Heart right ventricle (tissue), 16 donors: ENCODE data around the gene TAF1A. TPM values are rescaled to one million over a fixed set of nuclear protein-coding genes. Genes with fewer than 3 reads are reported as not detected.

ENCODE experiments used
- ATAC-seq, 8 donors: fragments of 200-7000 bp; cut with Tn5 transposase; one replicate each; pipeline ENCODE4 v1.9.1; 2020; ENCODE audit warnings: mild to moderate bottlenecking in 8 of 8, moderate library complexity in 8 of 8, moderate number of reproducible peaks in 1 of 8
- DNase-seq, 2 donors: peaks; one replicate each; pipeline ENCODE4 v3.0.0-alpha.2; 2020
- H3K27ac ChIP-seq, 10 donors: fragments of 200-600 bp; sonication (generic) in 2 of 10; one replicate each; pipeline versions ENCODE4 v1.5.0 to v1.8.0; 2020 to 2022; ENCODE audit warnings: mild to moderate bottlenecking in 3 of 10
- H3K27me3 ChIP-seq, 7 donors: fragments of 200-600 bp; one replicate each; pipeline ENCODE4 v1.8.0; 2021 to 2022; ENCODE audit warnings: mild to moderate bottlenecking in 2 of 7
- H3K36me3 ChIP-seq, 9 donors: fragments of 200-600 bp; sonication (generic) in 1 of 9; one replicate each; pipeline versions ENCODE4 v1.5.0 to v1.8.0; 2020 to 2022; ENCODE audit warnings: mild to moderate bottlenecking in 2 of 9
- H3K4me1 ChIP-seq, 9 donors: fragments of 200-600 bp; sonication (generic) in 1 of 9; one replicate each; pipeline versions ENCODE4 v1.5.0 to v1.8.0; 2020 to 2022; ENCODE audit warnings: mild to moderate bottlenecking in 4 of 9
- H3K4me3 ChIP-seq, 10 donors: fragments of 200-600 bp; sonication (generic) in 2 of 10; one replicate each; pipeline versions ENCODE4 v1.5.0 to v1.8.0; 2020 to 2022; ENCODE audit warnings: mild to moderate bottlenecking in 7 of 10, moderate library complexity in 2 of 10
- H3K9me3 ChIP-seq, 11 donors: fragments of 200-600 bp in 10 of 11; sonication (generic) in 2 of 11; one replicate each; pipeline versions ENCODE4 v1.5.0 to v1.8.0; 2013 to 2022; ENCODE audit warnings: mild to moderate bottlenecking in 2 of 11, control low read depth in 1 of 11, moderate library complexity in 1 of 11
- WGBS, 2 donors: extraction: QIAGEN DNeasy Blood & Tissue Kit; methylation state at CpG; one replicate each; pipeline ENCODE4 v1.1.7; 2013; ENCODE audit warnings: inconsistent platforms in 1 of 2; 5-methylcytosine and 5-hydroxymethylcytosine counted together
- intact Hi-C, 10 donors: fragments of 100-400 bp; cut with DNase I; formaldehyde crosslinking; loops; one replicate each; pipeline versions ENCODE4 v1.11.1 to v1.14.2; 2022
- polyA plus RNA-seq, 2 donors: library from polyadenylated mRNA; stranded (reverse); fragments of 200-250 nt; gene quantifications; one replicate each; pipeline ENCODE4 v1.2.3, GENCODE V29; 2013
- total RNA-seq, 10 donors: library from RNA; stranded (reverse); fragmentation: NEBNext Ultra II Directional in 3 of 10; extraction: Animal tissue kit (Norgen Biotek cat#: 25700) in 3 of 10; gene quantifications; one replicate each; pipeline versions ENCODE4 v1.2.1 to v1.2.4, GENCODE V29; 2021 to 2023
- TF ChIP-seq, protein P1 (sequence below), 9 donors: fragments of 200-600 bp; sonication (generic) in 2 of 9; IDR thresholded peaks; one replicate each; pipeline versions ENCODE4 v1.5.0 to v1.8.0; 2021 to 2022; ENCODE audit warnings: antibody characterized with exemption in 9 of 9, mild to moderate bottlenecking in 5 of 9, moderate library complexity in 1 of 9
- donor health status: Arrhythmogenic right ventricular cardiomyopathy.
- donor health status: ischemic (EF 13 %, LVEDD 7.1; RV severe dilation, severe dysfunction).
- donor health status: healthy with polysubstance abuse.
- donor health status: DM: no; HTN: yes; CAD: no.
- donor health status: DM: no; HTN: no; CAD: no.
- donor health status: ischemic (EF 25% LVEDD 6.9; RV normal size, moderate dysfunction).
- donor health status: ischemic (EF 25% LVEDD 5.7; RV mildly dilated, moderate dysfunction).
- donor health status: healthy.
- donor health status: DM: yes; HTN: yes; CAD: no.
- donor health status: Ischemic cardiomyopathy.
- donor health status: ischemic (EF 35%, LVEDD 5.7; RV mildly dilated, moderate dysfunction).
- donor health status: nonischemic (EF 11% LVEDD 7.7; RV severe dilation, severe dysfunction).
- donor health status: DM: yes; HTN: yes; CAD: no.
- donor health status: PGD.
- donor health status: ischemic (EF 29% LVEDD 5.4; RV normal size, mild dysfunction).
- donor health status: nonischemic (EF 23%, LVEDD 6.1; RV moderate dilation, normal function).

TAF1A gene
- total and polyA plus RNA-seq, 12 donors, result 1.1 to 3.3 (median 1.7) TPM

DNA sequence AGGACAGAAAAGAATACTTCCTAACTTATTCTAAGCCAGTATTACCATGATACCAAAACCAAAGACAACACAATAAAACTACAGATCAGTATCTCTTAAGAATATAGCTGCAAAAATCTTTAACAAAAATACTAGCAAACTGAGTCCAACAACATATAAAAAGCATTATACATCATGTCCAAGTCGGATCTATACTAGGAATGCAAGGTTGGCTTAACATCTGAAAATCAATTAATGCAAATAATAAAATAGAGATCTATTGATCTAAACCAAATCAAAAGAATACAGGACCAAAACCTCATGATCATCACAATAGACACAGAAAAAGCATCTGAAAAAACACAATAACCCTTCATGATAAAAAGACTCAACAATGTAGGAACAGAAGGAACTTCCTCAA lies 18.9 kb downstream of the TAF1A start:
- TF ChIP-seq, protein P1, sequence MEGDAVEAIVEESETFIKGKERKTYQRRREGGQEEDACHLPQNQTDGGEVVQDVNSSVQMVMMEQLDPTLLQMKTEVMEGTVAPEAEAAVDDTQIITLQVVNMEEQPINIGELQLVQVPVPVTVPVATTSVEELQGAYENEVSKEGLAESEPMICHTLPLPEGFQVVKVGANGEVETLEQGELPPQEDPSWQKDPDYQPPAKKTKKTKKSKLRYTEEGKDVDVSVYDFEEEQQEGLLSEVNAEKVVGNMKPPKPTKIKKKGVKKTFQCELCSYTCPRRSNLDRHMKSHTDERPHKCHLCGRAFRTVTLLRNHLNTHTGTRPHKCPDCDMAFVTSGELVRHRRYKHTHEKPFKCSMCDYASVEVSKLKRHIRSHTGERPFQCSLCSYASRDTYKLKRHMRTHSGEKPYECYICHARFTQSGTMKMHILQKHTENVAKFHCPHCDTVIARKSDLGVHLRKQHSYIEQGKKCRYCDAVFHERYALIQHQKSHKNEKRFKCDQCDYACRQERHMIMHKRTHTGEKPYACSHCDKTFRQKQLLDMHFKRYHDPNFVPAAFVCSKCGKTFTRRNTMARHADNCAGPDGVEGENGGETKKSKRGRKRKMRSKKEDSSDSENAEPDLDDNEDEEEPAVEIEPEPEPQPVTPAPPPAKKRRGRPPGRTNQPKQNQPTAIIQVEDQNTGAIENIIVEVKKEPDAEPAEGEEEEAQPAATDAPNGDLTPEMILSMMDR (IDR thresholded peaks at IDR 0.05), result no peak
- no peak overlapping the region for H3K4me3 ChIP-seq
- H3K4me1 ChIP-seq, result no peaks in the 10 kb centered on the region
- intact Hi-C loops, result no loop called here
- 95 to 98% methylated on average over 1 of the region's 1 CpG for WGBS, 2 donors
- H3K9me3 ChIP-seq, result peaks cover 0 to 8% (median 0%) of the 10 kb centered on the region in 11 donors
- no peak for DNase-seq
- H3K27ac ChIP-seq, result no peak overlapping the region
- H3K36me3 ChIP-seq, result peaks cover 0 to 94% (median 12%) of the 10 kb centered on the region in 9 donors
- no peak for ATAC-seq
- H3K27me3 ChIP-seq, result no peaks in the 10 kb centered on the region

DNA sequence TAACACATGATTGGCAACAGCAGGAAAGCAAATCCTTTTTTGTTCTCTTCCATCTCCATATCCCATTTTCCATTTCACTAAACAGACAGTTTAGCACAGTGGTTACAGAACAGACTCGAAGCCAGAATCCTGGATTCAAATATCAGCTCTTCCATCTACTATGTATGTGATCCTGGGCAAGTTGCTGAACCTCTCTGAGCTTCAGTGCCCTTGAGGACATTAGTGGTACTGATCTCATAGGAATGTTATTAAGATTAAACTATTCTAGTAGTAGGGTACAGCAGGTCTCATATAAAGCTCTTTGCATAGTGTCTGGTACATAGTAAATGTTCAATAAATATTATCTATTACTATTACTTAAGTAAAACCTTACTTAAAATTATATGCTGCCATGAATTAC lies 28.1 kb downstream of the TAF1A start:
- Histone ChIP-seq H3K4me1 (no peaks in the 10 kb centered on the region), H3K9me3 (no peaks in the 10 kb centered on the region), H3K36me3 (peaks cover 0 to 87% (median 23%) of the 10 kb centered on the region in 9 donors), H3K4me3 (no peak overlapping the region), H3K27me3 (no peaks in the 10 kb centered on the region), H3K27ac (no peak overlapping the region)
- ATAC-seq (no peak), DNase-seq (no peak)
- intact Hi-C loops, result no loop called here
- WGBS, 2 donors, result 96 to 97% methylated on average over 1 of the region's 1 CpG
- TF ChIP-seq, protein P1 (IDR thresholded peaks at IDR 0.05), result no peak

DNA sequence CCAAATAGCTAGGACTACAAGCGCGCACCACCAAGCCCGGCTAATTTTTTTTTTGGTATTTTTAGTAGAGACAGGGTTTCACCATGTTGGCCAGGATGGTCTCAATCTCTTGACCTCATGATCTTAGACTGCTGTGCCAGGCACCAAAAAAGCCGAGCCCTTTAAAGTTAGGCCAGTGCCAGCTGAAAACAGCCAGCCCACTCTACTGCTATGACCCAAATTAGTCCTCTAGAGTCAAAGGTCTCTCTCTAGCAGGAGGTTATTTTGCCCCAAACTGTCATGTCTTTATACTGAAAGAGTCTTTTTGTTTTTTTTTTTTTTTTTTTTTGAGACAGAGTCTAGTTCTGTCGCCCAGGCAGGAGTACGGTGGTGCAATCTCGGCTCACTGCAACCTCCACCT lies 32.2 kb downstream of the TAF1A start:
- Histone ChIP-seq H3K4me3 (no peak overlapping the region), H3K36me3 (peaks cover 0 to 81% (median 33%) of the 10 kb centered on the region in 9 donors), H3K27me3 (no peaks in the 10 kb centered on the region), H3K9me3 (no peaks in the 10 kb centered on the region), H3K4me1 (no peaks in the 10 kb centered on the region), H3K27ac (no peak overlapping the region)
- intact Hi-C loops, result no loop called here
- ATAC-seq (no peak), DNase-seq (no peak)
- TF ChIP-seq, protein P1 (IDR thresholded peaks at IDR 0.05), result no peak
- WGBS, 2 donors, result 96 to 98% methylated on average over 6 to 7 of the region's 7 CpGs

DNA sequence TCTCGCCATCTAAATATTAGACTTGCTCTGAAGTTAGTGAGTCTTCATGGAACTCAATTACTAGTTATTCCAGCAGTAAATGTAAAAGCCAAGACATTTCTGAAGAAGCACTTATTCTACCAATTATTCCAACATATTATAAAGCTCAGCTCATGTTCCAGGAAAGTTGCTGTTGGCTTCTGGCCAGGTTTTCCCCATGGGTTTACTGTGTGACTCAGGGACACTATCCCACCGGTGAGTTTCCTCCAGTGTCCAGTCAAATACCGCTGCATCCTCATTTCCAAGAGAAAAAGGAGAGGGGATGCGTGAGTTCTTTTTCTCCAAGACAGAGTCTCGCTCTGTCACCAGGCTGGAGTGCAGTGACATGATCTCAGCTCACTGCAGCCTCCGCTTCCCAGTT lies 32.6 kb downstream of the TAF1A start:
- peaks cover 0 to 77% (median 33%) of the 10 kb centered on the region in 9 donors for H3K36me3 ChIP-seq
- ATAC-seq, result no peak

More for the DNA sequence above, 32.6 kb downstream of the TAF1A start:
- Histone ChIP-seq H3K9me3 (no peaks in the 10 kb centered on the region), H3K4me3 (no peak overlapping the region), H3K4me1 (no peaks in the 10 kb centered on the region), H3K27me3 (no peaks in the 10 kb centered on the region), H3K27ac (no peak overlapping the region)
- intact Hi-C loops, result no loop called here
- no peak for DNase-seq
- WGBS, 2 donors, result 72 to 83% methylated on average over 6 of the region's 6 CpGs
- TF ChIP-seq, protein P1 (IDR thresholded peaks at IDR 0.05), result no peak
